Measurements from ENCODE around the gene PPP1R9A.

Gene PPP1R9A

GRCh38 chr7:94907026-94907810, at the start of gene PPP1R9A:
Gene PPP1R9A (plus strand): TSS chr7:94907594. CDS start chr7:94910114, 2,520 bp downstream.
- no peak for DNase-seq (ENCODE audit: low read depth in 2 of 2)

- no peak for DNase-seq (ENCODE audit: low read depth in 2 of 2)
These were observed 36.3 kb upstream of the PPP1R9A start for GRCh38 chr7:94871132-94871531.

- DNase-seq (ENCODE audit: low read depth in 2 of 2) = no peak
These were observed 34.2 kb upstream of the PPP1R9A start for GRCh38 chr7:94873239-94873638.

GRCh38 chr7:94874036-94874785, 33.2 kb upstream of the PPP1R9A start:
- no peak for DNase-seq (ENCODE audit: low read depth in 2 of 2)

GRCh38 chr7:94875201-94875600, 32.2 kb upstream of the PPP1R9A start:
- no peak for DNase-seq (ENCODE audit: low read depth in 2 of 2)

- DNase-seq (ENCODE audit: low read depth in 2 of 2) = no peak
These were observed 29.4 kb upstream of the PPP1R9A start for GRCh38 chr7:94877731-94878670.

- DNase-seq (ENCODE audit: low read depth in 2 of 2) = no peak
These were observed 24.5 kb upstream of the PPP1R9A start for GRCh38 chr7:94882891-94883290.

GRCh38 chr7:94883616-94884015, 23.8 kb upstream of the PPP1R9A start:
- DNase-seq (ENCODE audit: low read depth in 2 of 2) = no peak

- DNase-seq (ENCODE audit: low read depth in 2 of 2) = no peak
These were observed 18.8 kb upstream of the PPP1R9A start for GRCh38 chr7:94888551-94888950.

- DNase-seq (ENCODE audit: low read depth in 2 of 2) = no peak
These were observed 18.3 kb upstream of the PPP1R9A start for GRCh38 chr7:94888995-94889523.

- DNase-seq (ENCODE audit: low read depth in 2 of 2) = no peak
These were observed 17.2 kb upstream of the PPP1R9A start for GRCh38 chr7:94890216-94890615.

GRCh38 chr7:94893661-94894060, 13.7 kb upstream of the PPP1R9A start:
- DNase-seq (ENCODE audit: low read depth in 2 of 2) = no peak

GRCh38 chr7:94897541-94897940, 9.9 kb upstream of the PPP1R9A start:
- no peak for DNase-seq (ENCODE audit: low read depth in 2 of 2)

GRCh38 chr7:94898340-94898739, 9.1 kb upstream of the PPP1R9A start:
- no peak for DNase-seq (ENCODE audit: low read depth in 2 of 2)

GRCh38 chr7:94901981-94902380, 5.4 kb upstream of the PPP1R9A start:
- DNase-seq (ENCODE audit: low read depth in 2 of 2) = no peak

- DNase-seq (ENCODE audit: low read depth in 2 of 2) = no peak
These were observed 3.4 kb upstream of the PPP1R9A start for GRCh38 chr7:94903971-94904370.

- DNase-seq (ENCODE audit: low read depth in 2 of 2) = no peak
These were observed 2.4 kb upstream of the PPP1R9A start for GRCh38 chr7:94904982-94905381.

GRCh38 chr7:94906065-94906851, 1.1 kb upstream of the PPP1R9A start:
- no peak for DNase-seq (ENCODE audit: low read depth in 2 of 2)

- no peak for DNase-seq (ENCODE audit: low read depth in 2 of 2)
These were observed 473 bp downstream of the PPP1R9A start for GRCh38 chr7:94907811-94908322.

- no peak for DNase-seq (ENCODE audit: low read depth in 2 of 2)
These were observed 1.2 kb downstream of the PPP1R9A start for GRCh38 chr7:94908323-94909178.

Measured in stimulated activated CD8-positive, alpha-beta memory T cell treated with anti-CD3 and anti-CD28 coated beads, Interleukin-2, amount 100 ng/mL, for 48 hours (primary cell).